Right hindlimb (tissue), 1 donor: ENCODE measurements around the gene SC5D.

ENCODE experiments used
- DNase-seq: peaks from one replicate; pipeline ENCODE4 v3.0.0-alpha.2; 2018

Gene SC5D

GRCh38 chr11:121293288-121293594 lies 670 bp downstream of the SC5D start:
- DNase-seq = no peak

- DNase-seq = no peak
Observed at GRCh38 chr11:121295246-121296029, 2.9 kb downstream of the SC5D start.

DNA sequence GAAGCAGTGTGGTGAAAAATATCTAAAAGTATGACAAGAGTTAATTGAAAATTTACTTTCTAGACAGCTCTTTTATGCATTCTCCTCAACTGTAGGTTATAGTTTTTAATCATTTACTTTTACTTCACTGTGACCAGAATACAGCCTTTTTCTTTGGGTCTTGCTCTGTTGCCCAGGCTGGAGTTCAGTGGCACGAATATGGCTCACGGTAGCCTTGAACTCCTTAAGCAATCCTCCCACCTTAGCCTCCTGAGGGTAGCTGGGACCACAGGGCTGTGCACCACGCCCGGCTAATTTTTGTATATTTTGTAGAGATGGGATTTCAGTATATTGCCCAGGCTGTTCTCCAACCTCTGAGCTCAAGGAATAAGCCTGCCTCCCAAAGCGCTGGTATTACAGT lies 5.3 kb downstream of the SC5D start:
- no peak for DNase-seq

DNA sequence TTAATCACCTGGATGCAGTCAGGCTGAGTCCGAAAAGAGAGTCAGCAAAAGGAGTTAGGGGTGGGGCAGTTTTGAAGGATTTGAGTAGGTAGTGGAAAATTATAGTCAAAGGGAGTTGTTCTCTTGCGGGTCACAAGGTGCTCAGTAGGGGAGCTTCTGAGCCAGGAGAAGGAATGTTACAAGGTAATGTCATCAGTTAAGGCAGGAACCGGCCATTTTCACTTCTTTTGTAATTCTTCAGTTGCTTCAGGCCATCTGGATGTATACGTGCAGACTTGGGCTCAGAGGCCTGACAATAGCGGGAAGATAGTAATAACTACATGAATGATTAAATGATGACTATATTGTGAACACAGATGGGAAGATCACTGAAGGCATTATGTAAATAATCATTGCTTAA lies 6.2 kb downstream of the SC5D start:
- no peak for DNase-seq

- DNase-seq = no peak
Observed at GRCh38 chr11:121299417-121299816, 6.8 kb downstream of the SC5D start.

DNA sequence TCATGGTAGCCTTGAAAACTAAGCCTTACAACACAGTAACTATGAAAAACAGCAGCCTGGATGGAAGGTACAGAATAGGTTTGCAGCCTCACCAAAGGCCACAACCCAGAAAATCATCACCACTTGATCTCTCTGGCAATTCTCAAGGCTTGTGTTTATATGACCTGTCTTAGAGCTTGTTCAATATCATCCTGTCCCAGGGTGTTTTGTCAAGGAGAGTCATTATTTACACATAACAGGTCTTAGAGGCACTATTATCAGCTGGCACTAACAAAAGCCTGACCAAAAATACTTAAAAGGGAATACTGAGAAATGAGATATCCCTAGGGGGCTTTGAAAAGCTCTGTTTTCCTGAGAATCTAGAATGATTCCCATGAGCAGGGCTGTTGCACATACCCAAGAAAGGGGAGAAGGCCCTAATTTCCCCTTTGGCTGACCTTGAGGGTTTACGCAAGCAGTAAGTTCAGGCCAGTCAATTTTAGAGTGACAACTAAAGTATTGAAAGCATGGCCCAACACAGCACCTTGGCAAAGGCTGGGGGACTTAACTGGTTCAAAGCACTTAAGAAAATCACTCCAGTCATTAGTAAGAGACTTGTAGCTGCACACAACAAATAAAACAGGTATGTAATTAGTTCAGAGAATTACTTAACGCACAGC lies 7.9 kb downstream of the SC5D start:
- DNase-seq = no peak

DNA sequence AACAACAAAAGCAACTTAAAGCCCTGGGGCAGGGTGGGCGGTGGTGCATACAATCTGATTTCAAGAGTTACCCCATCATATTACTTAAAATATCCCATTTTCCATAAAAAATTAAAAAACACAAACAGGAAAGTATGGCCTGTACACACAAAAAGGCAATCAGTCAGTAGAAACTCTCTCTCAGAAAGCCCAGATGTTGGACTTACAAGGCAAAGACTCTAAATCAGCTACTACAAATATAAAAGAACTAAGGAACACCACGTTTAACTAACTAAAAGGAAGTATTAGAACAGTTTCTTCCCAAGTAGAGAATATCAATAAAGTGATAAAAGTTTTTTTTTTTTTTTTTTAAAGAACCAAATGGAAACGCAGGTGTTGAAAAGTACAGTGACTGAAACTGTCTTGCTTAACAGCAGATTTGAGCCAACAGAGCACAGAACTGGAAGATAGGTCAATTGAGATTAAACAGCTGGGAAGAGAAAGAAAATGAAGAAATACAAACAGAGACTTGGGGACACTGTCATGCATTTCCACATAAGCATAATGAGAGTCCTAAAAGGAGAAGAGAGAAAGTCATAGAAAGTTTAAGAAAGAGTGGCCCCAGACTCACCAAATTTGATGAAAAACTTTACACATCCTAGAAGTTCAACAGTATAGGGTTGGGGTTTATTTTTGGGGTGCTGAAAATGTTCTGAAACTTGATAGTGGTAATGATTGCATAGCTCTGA lies 8.6 kb downstream of the SC5D start:
- no peak for DNase-seq

- no peak for DNase-seq
Observed at GRCh38 chr11:121304759-121305158, 12.2 kb downstream of the SC5D start.

DNA sequence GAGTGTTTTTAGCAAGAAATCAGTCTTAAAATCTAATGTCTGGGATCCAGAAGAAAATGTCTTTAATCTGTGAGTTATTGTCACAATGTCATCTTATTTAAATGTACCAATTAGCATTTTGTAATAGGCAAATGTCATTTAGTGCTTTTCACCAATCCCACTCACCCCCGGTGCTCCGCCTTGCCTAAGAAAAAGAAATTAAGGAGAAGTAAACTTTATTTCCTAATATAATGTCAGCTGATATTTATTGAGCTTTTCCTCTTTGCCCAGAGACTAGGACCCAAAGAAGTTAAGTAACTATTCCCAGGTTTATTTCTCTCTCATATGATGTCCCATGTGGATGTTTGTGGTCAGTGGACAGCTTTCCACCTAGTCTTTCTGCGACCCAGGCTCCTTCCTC lies 16.2 kb downstream of the SC5D start:
- no peak for DNase-seq

GRCh38 chr11:121309688-121310087 lies 17.1 kb downstream of the SC5D start:
- DNase-seq = no peak

DNA sequence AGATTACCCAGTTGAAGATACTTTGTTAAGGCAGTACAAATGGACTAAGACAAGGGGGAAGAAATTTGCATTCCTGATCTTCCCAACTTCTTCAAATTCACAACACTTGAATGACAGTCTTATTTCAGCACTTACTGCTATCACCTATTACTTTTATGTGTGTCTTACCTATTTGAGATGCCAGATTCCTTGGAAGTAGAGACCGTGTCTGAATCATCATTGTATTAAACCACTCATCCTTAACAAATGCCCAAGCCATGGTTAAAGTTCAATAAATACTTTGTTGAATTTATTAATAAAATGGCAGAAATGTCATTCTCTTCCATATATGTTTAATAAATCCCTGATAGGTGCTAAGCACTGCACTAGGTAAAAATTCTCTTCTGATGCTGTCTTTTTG lies 18.3 kb downstream of the SC5D start:
- DNase-seq = no peak

- no peak for DNase-seq
Observed at GRCh38 chr11:121311373-121311772, 18.8 kb downstream of the SC5D start.

- no peak for DNase-seq
Observed at GRCh38 chr11:121312483-121312882, 19.9 kb downstream of the SC5D start.

DNA sequence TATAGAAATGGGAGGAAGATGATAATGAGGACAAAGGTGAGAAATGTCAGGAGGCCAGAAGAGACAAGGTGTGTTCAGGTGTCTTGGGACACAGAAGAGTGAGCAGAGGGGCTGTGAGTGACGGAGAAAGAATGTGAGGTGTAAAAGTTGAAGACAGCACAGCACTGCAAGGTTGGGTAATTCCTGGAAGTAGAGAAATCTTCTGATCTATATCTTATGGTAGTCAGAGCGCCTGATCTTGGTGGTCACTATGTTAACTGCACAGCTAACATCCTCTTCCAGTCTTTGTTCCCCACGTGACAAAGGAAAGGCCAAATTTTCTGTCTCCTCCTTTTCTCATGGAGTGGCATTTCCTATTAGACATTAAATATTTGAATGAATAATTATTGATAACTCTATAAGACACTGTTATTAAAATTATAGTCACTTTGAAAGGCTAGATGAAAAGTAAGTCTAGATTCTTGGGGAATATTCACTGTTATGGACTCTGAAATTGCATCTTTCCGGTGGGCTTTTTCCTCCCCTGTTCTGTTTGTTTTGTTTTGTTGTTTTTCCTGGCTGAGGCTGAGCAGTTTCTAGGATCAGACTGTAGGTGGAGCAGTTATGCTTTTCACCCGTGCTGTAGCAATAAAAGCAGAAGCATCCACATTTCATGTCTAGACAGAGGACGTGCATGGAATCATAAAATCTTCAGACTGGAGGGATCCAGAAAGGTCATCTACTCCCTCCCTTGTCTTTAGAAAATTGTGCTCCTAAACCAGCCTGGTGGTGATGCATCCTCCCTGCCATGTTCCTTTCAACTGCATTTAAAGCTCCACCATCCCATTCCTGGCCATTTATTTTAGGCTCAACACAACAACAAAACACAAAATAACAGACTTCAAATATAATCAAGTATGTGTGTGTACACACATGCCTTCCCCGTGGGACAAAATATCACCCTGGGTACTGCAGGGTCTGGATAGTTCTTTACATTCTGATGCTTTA lies 26.6 kb downstream of the SC5D start:
- DNase-seq = peak; percentile 28

GRCh38 chr11:121321614-121322243 lies 29.2 kb downstream of the SC5D start:
- DNase-seq = peak; percentile 31

DNA sequence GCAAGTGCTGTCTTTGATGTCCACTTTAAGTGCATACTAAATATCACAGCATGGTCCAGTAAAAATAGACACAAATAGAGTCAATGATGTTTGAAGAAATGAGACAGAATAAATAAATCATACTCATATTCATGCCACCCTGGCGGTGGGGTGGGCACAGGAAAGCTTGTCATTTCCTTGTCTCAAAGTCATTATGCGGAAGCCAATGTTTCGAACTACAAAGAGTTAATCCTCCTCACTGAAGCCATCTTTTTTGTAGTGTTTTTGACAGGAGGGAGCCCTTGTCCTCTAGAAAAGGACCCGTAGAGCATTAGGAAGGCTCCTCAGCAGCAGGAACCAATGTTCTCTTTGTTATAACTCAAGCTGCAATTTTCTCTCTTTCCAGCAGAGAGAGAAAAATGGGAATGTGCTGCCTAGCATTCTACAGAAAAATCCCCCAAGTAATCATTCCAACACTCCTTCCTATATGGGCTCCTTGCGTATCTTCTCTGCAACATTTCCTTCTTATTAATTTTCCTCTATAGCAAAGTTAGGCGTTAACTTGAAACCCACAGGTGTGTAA lies 30.6 kb downstream of the SC5D start:
- no peak for DNase-seq

DNA sequence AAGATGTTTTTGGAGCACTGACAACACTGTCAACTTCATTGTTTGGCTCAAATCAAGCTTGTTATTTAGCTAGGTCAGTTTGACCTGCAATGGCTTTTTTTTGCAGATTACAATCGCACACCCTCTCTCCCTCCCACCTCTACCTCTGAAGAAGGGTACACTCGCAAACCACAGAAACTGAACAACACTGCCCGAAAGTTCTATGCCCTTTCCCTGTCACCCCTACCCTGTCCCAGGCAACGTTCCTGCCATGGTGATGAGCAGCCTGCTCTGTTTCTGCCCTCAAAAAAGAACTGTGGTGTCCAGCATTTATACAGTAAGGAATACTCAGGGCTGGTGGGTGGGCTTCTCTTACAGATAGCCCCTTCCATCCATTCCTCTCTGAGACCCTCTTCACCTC lies 33.7 kb downstream of the SC5D start:
- no peak for DNase-seq

DNA sequence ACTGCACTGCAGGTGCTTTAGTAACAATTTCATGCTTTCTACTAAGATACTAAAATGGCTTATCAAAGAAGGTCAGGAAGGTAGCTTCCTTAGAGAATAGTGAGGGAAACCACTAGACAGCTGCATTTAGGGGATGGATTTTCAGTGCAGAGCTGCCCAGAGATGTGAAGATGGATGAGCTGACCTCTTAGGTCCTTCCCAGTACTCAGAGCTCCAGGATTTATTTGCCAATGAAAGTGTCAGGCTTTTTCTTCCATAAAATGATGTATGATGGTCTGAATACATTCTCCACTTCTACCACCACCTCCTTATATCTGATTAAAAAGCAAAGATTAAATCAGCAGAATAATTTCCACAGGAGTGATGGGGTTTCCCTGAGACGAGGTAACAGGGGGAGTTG lies 35.0 kb downstream of the SC5D start:
- DNase-seq = no peak

DNA sequence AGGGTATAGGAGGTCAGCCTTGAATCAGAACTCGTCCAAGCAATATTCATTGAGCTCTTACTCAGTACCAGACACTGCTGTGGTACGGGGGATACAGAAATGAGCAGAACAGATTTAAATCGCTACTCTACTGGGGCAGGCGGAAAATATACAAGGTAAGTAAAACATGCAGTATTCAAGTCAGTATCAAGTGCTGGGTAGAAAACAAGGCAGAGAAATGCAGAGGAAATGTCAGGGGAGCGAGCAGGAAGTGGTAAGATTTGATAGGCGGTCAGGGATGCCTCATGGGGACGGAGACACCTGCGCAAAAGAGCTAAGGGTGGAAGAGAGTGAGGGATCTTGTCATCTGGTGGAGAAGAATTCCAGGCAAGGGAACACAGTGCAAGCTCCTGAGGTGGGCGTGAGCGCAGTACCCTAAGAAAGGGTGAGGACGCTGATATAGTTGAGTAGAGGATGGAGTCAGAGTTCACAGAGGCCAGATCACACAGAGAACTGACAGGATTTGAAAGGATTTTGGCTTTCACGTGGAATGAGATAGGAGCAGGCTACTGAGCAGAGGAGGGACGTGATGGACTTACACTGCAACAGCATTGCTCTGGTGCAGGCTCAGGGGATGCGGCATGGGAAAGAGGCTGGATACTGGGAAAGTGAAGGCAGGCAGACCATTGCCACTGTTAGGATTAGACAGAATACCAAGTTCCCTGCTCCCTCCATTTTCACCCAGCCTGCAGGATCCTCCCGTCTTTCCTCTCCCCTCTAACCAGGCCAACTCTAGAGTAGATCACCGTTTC lies 35.8 kb downstream of the SC5D start:
- no peak for DNase-seq

DNA sequence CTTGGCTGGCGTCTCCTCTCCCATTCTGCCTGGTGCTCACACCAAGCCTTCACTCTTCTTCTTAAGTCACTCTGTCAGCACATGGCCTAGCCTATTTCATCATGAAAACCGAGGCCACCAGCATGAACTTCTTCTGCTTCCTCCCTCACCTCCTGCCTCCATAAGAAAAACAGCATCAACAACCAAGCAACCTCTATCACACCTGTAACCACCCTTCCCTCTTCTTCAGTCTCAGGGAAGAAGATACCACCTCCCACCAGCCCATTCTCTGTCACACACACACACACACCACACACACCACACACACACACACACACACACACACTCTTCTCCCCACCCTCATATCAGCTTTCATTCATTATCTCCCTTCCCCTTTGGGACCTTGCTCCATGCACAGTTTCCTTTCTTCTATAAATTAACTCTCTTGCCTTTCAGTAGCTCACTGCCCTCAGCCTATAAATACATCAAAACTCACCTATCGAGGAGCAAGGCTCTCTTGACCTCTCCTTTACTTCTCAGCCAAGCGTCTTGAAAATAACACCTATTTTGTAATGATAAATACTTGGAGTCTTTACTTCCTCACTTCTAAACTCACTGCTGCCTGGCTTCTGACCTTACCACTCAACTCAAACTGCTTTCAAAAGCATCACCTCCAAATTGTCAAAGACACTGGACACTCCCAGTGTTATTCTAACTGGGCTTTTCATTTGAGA lies 36.6 kb downstream of the SC5D start:
- no peak for DNase-seq
